Neural cell (in vitro differentiated cells): ENCODE results near the gene TAF11. TPM values are rescaled to one million over a fixed set of nuclear protein-coding genes. Genes with fewer than 3 reads are reported as not detected.

Experiments used
- H2AFZ ChIP-seq: fragments of 200-600, 300-800 bp; sonication (generic), shearing (Covaris generic); 2 replicates; pipeline ENCODE4 v1.6.0; 2014; ENCODE audit warnings: low read depth, mild to moderate bottlenecking, antibody characterized with exemption, low read length, moderate library complexity
- H3F3A ChIP-seq: fragments of 200-600 bp; shearing (Covaris generic); 2 replicates; pipeline ENCODE4 v1.6.1; 2016; ENCODE audit warnings: mild to moderate bottlenecking, moderate library complexity, mixed read lengths, antibody characterized with exemption, low read length; ENCODE audit not compliant: insufficient read depth, poor library complexity, severe bottlenecking
- H3K27ac ChIP-seq: fragments of 200-600, 300-800 bp; sonication (generic), shearing (Covaris generic); 2 replicates; pipeline ENCODE4 v1.5.1; 2014; ENCODE audit warnings: mild to moderate bottlenecking, low read length, moderate library complexity
- H3K27me3 ChIP-seq: fragments of 300-800, 200-600 bp; sonication (generic), shearing (Covaris generic); 2 replicates; pipeline ENCODE4 v1.6.0; 2014; ENCODE audit warnings: mild to moderate bottlenecking, low read depth, low read length, moderate library complexity; ENCODE audit not compliant: insufficient read depth
- H3K36me3 ChIP-seq: fragments of 300-800, 200-600 bp; sonication (generic), shearing (Covaris generic); 2 replicates; pipeline ENCODE4 v1.5.1; 2014; ENCODE audit warnings: mild to moderate bottlenecking, antibody characterized with exemption, low read length, moderate library complexity; ENCODE audit not compliant: insufficient read depth
- H3K4me2 ChIP-seq: fragments of 300-800, 200-600 bp; sonication (generic), shearing (Covaris generic); 2 replicates; pipeline ENCODE4 v1.6.0; 2014; ENCODE audit warnings: mild to moderate bottlenecking, low read length
- H3K4me3 ChIP-seq: fragments of 300-800, 200-600 bp; sonication (generic), shearing (Covaris generic); 2 replicates; pipeline ENCODE4 v1.5.1; 2014; ENCODE audit warnings: mild to moderate bottlenecking, low read length, moderate library complexity
- H3K79me2 ChIP-seq: fragments of 200-600 bp; shearing (Covaris generic); replicated peaks from 2 replicates; pipeline ENCODE4 v1.6.0; 2014; ENCODE audit warnings: mild to moderate bottlenecking, low read length, moderate library complexity; ENCODE audit not compliant: insufficient read depth
- H3K9ac ChIP-seq: fragments of 300-800, 200-600 bp; sonication (generic), shearing (Covaris generic); 2 replicates; pipeline ENCODE4 v1.6.1; 2016; ENCODE audit warnings: mild to moderate bottlenecking, low read length, mixed read lengths
- H3K9me2 ChIP-seq: fragments of 200-600 bp; shearing (Covaris generic); 2 replicates; pipeline ENCODE4 v1.6.1; 2016; ENCODE audit warnings: mild to moderate bottlenecking, low read length, mixed read lengths; ENCODE audit not compliant: insufficient read depth
- H3K9me3 ChIP-seq: fragments of 200-600, 300-800 bp; sonication (generic), shearing (Covaris generic); 2 replicates; pipeline ENCODE4 v1.6.1; 2016; ENCODE audit warnings: mild to moderate bottlenecking, mixed run types, low read length, moderate library complexity, mixed read lengths
- H4K20me1 ChIP-seq: fragments of 200-600 bp; shearing (Covaris generic); 2 replicates; pipeline ENCODE4 v1.6.1; 2016; ENCODE audit warnings: mild to moderate bottlenecking, mixed run types; ENCODE audit not compliant: insufficient read depth
- CTCF ChIP-seq: fragments of 450-650 bp; IDR thresholded peaks from 2 replicates; pipeline ENCODE4 v1.5.1; 2014; ENCODE audit warnings: antibody characterized with exemption, mild to moderate bottlenecking, moderate library complexity; ENCODE audit not compliant: poor library complexity, severe bottlenecking
- EP300 ChIP-seq: fragments of 450-650 bp; conservative IDR thresholded peaks from 2 replicates; pipeline ENCODE4 v1.6.1; 2014; ENCODE audit warnings: antibody characterized with exemption, mild to moderate bottlenecking, moderate library complexity; ENCODE audit not compliant: poor library complexity, severe bottlenecking
- EZH2 ChIP-seq: fragments of 200-600, 300-800 bp; shearing (Covaris generic), sonication (generic); IDR thresholded peaks from 2 replicates; pipeline ENCODE4 v1.6.1; 2014; ENCODE audit warnings: antibody characterized with exemption, low read length, borderline replicate concordance, mild to moderate bottlenecking; ENCODE audit not compliant: insufficient read depth, poor library complexity, severe bottlenecking
- MXI1 ChIP-seq: fragments of 450-650 bp; conservative IDR thresholded peaks from 2 replicates; pipeline ENCODE4 v1.6.1; 2014; ENCODE audit warnings: antibody characterized with exemption, mild to moderate bottlenecking; ENCODE audit not compliant: poor library complexity, severe bottlenecking
- POLR2AphosphoS5 ChIP-seq: IDR thresholded peaks from 2 replicates; pipeline ENCODE4 v1.6.1; 2012
- RAD21 ChIP-seq: fragments of 450-650 bp; conservative IDR thresholded peaks from 2 replicates; pipeline ENCODE4 v1.6.1; 2014; ENCODE audit warnings: antibody characterized with exemption, mild to moderate bottlenecking, moderate library complexity
- REST ChIP-seq: IDR thresholded peaks from 2 replicates; pipeline ENCODE4 v1.6.1; 2012; ENCODE audit warnings: borderline replicate concordance
- SMC3 ChIP-seq: fragments of 450-650 bp; conservative IDR thresholded peaks from 2 replicates; pipeline ENCODE4 v1.6.1; 2014; ENCODE audit warnings: antibody characterized with exemption, mild to moderate bottlenecking, moderate library complexity; ENCODE audit not compliant: poor library complexity
- TAF1 ChIP-seq: IDR thresholded peaks from 2 replicates; pipeline ENCODE4 v1.6.1; 2012; ENCODE audit warnings: low read depth
- polyA plus RNA-seq: library from polyadenylated mRNA; depleted of rRNA; stranded (reverse); fragments of >200 nt; gene quantifications from 2 replicates; pipeline ENCODE4 v1.2.3, GENCODE V29; 2014

Gene TAF11
- polyA plus RNA-seq, 1 donor from 2014 or later, result 115 TPM

GRCh38 chr6:34928695-34929094, 40.9 kb upstream of the TAF11 start:
- Histone ChIP-seq H3K9ac (no peak overlapping the region), H3K9me3 (no peaks in the 10 kb centered on the region), H2AFZ (no peak overlapping the region), H4K20me1 (no peaks in the 10 kb centered on the region), H3K27ac (no peak overlapping the region), H3K36me3 (no peaks in the 10 kb centered on the region), H3K9me2 (no peaks in the 10 kb centered on the region), H3K79me2 (no peaks in the 10 kb centered on the region), H3F3A (no peaks in the 10 kb centered on the region), H3K4me3 (no peak overlapping the region), H3K4me2 (no peak overlapping the region), H3K27me3 (no peaks in the 10 kb centered on the region)
- TF ChIP-seq SMC3 (no peak), POLR2AphosphoS5 (no peak), TAF1 (no peak)

GRCh38 chr6:34928220-34928619, 40.4 kb upstream of the TAF11 start:
- Histone ChIP-seq H3K36me3 (no peaks in the 10 kb centered on the region), H3F3A (no peaks in the 10 kb centered on the region), H3K9me2 (no peaks in the 10 kb centered on the region), H3K9me3 (no peaks in the 10 kb centered on the region), H3K4me2 (no peak overlapping the region), H3K27me3 (no peaks in the 10 kb centered on the region), H3K9ac (no peak overlapping the region), H3K4me3 (no peak overlapping the region), H3K79me2 (no peaks in the 10 kb centered on the region), H2AFZ (no peak overlapping the region), H4K20me1 (no peaks in the 10 kb centered on the region), H3K27ac (no peak overlapping the region)
- TF ChIP-seq SMC3, result no peak
- TF ChIP-seq POLR2AphosphoS5, result no peak
- TF ChIP-seq CTCF, result no peak
- no peak for TF ChIP-seq RAD21
- TF ChIP-seq EZH2, result no peak
- TF ChIP-seq EP300, result no peak
- no peak for TF ChIP-seq REST
- TF ChIP-seq MXI1, result no peak
- no peak for TF ChIP-seq TAF1

GRCh38 chr6:34926655-34927054, 38.8 kb upstream of the TAF11 start:
- no peak for TF ChIP-seq CTCF
- TF ChIP-seq TAF1, result no peak
- Histone ChIP-seq H3K27ac (no peak overlapping the region), H3K9me2 (no peaks in the 10 kb centered on the region), H4K20me1 (no peaks in the 10 kb centered on the region), H3K36me3 (no peaks in the 10 kb centered on the region), H3K79me2 (no peaks in the 10 kb centered on the region), H3K4me2 (no peak overlapping the region), H3K9me3 (no peaks in the 10 kb centered on the region), H3K9ac (no peak overlapping the region), H3F3A (no peaks in the 10 kb centered on the region), H2AFZ (no peak overlapping the region), H3K4me3 (no peak overlapping the region), H3K27me3 (no peaks in the 10 kb centered on the region)
